Occipital lobe (tissue), 2 donors: ENCODE results near the gene FAM83B. TPM values are rescaled to one million over a fixed set of nuclear protein-coding genes. Genes with fewer than 3 reads are reported as not detected.
"Not testable (repeated sequence)": the region's sequence is repeated elsewhere in the genome, so short reads cannot be mapped to it uniquely, and the experiment has no call there.

Source experiments
- DNase-seq: peaks from one replicate; lab custom pipeline; 2025; lab: John Stamatoyannopoulos, UW
- total RNA-seq: library from RNA; depleted of rRNA; stranded (reverse); fragments of >200 nt; gene quantifications from one replicate; pipeline ENCODE4 v1.2.3, GENCODE V29; 2014

The FAM83B gene
- total RNA-seq, 1 donor from 2014 or later = 0.47 TPM

DNA sequence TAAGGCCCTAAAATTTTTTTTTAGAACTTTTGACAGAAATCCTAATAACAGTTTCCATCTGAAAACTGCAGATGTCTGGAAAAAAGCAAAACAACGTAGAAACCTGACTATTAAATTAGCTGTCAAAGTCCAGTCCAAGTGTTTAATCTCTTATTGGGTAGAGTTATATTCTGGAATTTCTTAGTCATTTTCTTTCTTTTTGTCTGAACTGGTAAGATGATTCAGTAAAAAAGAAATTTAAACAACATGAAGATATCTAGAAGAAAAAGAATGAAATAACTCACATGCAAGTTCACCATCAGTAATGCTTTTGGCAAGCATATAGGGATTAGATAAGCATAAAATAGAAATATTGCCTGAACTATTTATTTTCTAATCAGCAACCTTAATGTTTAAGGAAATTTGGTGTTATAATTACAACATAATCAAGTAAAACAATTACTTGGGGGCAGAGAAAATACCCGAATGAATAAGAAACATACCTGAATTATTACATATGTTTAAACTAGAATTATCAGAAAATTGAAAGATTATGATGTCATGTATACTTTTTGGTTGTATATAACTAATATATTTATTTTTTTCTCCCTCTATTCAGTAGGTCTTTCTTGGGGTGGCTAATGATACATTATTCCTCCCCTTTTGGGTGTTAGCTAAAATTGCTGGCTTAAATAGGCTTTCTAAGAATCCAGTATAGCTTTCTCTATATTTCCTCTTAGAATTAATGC, 51.1 kb downstream of the FAM83B start:
- DNase-seq = no peak

DNA sequence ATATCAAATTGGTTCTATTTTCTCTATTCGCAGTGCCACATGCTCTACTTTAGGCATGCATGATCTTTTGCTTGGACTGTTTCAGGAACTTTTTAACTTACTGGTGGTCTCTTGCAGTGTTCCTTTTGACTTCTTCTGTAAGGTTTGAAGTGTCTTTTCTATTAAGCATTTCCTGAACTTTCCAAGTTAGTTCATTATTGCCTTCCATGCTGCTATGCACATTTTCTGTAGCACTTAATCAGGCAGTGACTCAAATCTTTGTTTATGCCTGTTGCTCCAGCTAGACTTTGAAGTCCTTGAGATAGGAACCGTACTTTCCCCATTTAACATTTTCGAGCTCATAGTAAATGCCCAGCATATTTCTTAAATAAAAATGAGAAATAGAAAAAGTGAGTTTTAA, 52.2 kb downstream of the FAM83B start:
- no peak for DNase-seq

DNA sequence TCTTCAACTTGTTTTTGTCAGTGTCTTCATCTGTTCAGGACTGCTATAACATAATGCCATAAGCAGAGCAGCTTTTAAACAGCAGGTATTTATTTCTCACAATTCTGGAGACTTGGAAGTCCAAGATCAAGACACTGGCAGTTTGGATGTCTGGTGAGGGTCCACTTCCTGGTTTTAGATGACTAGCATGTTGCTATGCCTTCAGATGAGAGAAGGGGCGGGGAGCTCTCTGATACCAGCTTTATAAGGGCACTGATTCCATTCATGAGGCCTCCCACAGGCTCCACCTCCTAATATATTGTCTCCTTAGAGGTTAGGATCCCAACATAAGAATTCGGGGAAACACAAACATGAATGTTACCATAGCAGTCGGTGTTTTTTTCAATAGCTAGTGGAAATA, 52.9 kb downstream of the FAM83B start:
- DNase-seq = no peak

DNA sequence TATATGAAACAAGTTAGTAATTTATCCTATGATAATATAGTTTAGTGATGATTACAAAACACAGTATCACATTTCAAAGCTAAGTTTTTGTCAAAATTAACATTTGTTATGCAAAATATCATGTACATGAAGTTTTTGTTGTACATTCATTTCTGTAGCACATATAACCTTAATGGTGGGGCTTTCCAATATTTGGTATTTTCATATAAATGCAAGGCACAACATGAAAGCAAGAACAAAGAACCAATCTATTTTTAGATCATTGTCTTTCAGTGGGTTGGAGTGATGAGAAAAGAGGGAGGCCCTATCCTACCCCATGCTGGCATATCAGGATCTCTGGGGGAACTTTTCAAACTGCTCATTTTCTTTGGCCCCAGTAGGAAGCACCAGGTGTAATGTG, 53.4 kb downstream of the FAM83B start:
- no peak for DNase-seq

DNA sequence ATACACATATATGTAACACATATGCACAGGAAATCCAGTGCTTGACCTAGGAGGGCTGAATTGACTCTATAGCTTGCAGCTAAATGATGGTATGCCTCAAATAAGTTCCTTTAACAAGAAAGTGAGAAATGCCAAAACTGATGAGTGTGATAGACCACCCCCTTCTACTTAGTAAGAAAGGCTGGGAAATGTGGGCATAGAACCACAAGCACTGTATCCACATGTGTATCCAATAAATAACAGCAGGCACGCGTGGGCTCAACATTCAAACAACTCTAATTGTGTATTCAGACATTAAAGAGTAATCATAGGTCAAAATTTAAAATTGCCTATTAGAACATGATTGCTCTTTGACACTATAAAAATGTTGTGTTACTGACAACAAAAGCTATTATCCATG, 54.1 kb downstream of the FAM83B start:
- no peak for DNase-seq

DNA sequence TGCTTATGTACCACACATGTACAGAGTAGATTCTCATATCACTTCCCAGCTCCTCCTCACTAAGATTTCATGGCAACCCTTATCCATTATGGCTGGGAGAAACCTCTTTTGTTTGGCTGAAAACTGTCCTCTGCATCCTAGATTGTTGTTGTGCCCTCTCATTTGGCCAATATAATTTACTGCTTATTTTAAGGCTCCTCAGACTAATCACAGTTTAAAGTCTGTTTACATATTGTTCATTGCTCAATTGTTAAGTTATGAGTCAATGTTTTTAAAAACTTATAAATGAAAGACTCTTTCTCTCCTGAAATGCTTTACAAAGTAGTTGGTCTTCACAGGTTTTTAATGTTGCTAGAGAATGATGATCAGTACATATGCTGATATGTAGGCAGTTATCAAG, 57.3 kb downstream of the FAM83B start:
- no peak for DNase-seq

DNA sequence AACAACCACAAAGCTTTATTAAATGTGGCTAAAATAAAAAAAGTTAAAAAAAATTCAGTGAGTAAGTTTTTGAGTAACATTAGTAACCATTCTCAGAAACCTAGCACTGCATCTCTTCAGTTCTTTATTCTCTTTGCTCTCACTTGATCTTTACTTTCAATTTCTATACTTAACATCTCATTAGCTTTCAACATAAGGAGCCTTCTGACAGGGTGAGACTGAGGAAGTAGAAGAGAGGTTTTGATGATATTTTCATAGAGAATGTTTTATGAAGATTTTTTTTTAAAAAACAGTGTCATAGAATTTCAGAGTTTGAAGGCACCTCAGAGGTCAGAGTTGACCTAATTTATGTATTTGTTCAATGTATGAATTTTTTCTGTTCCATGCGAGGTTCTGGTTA, 60.8 kb downstream of the FAM83B start:
- no peak for DNase-seq

DNA sequence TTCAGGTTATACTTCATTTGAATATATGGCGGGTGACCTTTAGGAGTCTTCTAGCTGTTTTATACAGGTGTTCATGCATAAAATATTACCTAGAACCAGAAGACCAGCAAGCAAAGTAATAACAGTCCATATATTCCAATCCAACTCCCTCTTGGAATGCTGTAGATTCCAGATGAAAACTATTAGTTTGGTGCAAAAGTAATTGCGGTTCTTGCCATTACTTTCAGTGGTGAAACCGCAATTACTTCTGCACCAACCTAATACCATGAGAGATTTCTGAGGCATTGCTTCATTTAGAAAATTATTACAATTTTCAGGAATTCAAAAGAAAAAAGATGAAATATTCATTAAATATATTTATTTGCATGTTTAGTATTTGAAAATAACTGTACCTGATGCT, 62.6 kb downstream of the FAM83B start:
- DNase-seq = no peak

DNA sequence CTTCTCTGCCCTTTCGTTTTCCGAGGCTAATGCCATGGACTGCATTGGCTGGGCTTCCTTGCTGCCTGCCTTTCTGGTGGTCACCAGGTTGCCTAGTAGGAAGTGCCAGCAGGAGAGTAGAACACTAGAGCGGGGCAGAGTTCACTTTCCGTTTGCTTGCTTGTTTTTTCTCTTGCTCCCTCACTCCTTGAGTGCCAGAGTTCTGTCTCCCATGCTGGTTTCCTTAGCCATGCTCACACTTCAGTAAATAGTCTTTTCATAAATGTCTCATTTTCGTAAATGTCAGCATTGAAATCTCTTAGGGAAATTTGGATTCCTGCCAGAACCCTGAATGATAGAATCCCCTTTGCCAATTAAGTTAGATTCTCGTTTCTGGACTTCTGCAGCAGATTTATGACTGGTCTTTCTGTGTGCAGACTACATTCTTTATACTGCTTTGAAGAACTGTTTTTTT, 63.9 kb downstream of the FAM83B start:
- no peak for DNase-seq

DNA sequence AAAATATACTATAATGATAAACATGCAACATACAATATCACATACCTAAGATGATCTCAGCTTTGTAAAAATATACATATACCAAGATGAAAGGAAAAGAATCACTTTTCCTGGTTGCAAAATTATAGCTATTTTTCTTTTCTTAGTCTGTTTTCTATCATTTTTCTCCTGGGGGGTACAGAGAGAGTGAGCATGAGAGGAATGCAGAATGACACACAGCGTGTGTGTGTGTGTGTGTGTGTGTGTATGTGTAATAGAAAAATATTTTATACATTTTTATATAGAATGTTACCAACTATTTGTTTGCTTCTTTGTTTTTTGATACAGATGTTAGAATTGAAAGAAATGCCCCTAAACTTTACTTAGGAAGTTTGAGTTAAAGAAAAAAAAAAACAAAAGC, 64.3 kb downstream of the FAM83B start:
- DNase-seq = no peak

DNA sequence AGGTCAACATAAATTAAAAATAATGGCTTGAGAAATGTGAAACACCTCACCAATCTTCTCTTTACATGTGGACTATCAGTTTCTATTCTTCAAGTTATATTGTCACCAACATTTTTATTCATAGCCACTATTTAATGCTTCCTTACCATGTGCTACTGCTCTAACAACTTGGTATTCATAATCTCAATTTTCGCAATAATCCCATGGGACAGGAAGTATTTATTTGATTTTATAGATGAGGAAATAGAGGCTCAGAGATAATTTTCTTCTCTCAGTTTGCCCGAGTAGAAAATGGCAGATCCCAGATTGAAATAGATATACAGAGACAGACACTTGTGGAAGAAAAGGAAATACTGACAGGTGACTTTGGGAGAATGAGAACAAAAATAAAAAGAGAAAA, 66.6 kb downstream of the FAM83B start:
- no peak for DNase-seq

DNA sequence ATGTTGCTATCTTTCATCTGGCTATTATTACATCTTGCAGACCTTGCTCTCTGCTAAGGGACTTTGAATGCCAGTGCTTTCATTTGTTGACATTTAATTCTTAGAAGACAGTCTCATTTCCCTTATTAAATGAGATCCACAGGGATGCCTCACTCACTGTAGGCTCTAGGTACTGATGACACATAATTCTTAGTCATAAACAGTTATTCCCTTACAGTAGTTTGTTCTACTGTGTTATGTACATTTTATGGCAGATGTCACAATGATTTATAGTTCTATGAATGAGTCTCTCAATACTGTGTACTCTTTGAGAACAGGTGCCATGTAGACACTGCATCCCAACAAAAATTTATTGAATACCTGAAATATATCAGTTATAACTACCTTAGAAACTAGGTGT, 70.3 kb downstream of the FAM83B start:
- no peak for DNase-seq

DNA sequence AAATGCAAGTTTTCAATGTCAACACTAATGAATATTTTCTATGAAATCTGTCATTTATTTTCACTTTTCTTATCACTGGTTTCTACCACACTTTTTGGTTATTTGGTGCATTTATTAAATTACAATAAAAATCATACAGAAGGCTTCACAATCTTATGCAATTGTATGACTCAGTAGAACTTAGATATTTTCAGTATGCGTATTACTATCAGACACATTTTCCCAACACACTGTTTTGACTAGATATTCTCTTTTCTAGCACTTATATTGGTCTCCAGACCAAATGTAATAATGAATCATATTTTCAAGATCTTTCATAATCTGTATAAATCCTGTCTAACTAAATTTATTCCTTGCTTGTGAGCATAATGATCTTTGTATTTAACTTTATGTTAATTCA, 74.1 kb downstream of the FAM83B start:
- no peak for DNase-seq

DNA sequence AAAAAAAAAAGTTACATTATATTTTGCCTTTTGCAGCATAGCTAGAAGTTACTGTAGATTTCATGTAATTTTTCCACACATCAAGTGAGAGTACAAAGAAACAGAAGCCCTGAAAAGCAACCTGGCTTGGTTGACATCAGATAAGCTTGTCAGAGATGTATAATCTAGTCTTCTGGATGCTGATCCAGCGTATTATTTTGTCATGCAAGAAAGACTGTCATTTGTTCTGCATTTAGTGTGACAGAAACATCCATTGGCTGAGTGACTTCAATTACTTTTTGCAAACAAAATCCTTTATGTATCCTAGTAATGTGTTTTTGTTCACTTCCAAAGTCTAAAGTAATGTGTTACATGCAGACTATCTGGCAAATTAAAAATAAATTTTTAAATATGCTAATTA, 75.3 kb downstream of the FAM83B start:
- no peak for DNase-seq

DNA sequence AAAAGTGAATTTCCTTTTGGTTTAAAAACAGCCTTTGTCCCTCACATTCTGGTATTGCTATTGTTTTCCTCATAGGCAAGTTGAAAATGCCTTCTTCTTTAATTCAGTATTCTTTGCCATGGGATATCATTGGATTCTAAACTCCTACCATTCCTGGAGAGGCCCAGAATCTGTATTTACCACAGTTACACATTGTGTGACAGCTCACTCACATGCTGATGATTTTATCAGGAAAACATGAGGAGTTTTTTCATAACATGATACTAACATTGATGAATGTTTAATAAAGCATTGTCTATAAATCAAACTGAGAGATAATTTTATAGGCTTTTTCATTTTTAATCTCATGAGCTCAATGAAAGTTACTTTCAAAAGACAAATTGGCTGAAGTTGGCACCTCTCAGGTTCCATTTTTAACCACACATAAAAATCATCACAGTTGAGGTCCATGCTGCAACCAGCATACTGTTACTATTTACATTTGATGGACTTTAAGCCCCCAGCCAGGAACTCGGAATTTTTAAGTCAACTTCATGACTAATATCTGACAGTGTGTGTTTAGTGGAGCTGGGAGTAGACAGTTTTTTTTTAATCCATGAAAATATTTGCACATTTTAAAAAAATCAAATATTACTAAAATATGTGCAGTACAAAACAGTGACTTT, 82.8 kb downstream of the FAM83B start:
- DNase-seq = no peak

DNA sequence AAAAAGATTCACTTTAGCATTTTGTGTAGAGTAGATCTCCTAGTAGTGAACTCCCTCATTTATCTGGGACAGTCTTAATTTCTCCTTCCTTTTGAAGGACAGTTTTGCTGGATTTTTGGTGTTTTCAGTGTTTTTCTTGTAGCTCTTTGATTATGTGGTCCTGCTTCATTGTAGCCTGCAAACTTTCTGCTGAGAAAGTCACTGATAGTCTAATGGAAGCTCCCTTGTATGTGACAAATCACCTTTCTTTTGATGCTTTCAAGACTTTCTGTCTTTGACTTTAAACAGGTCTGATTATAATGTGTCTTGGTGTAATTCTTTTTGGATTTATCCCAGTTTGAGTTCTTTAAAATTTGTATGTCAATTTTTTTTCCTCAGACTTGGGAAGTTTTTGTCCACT, 86.1 kb downstream of the FAM83B start:
- no peak for DNase-seq

DNA sequence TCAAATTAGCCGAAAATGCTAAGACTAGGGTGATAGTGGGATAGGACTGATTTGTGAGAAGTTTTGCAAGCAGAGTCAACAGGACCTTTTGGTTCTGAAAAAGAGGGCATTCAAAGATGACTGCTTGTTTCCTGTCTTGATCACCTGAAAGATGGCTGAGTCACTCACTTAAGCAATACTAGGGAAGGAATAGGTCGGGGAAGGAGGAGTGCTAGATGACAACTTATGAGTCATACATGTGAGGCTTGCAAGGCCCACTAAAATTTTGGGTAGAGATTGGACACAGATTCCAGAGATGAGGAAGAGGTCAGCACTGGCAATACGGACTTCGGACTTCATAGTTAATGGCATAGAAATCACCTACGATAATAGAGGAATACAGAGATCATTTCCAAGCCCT, 89.2 kb downstream of the FAM83B start:
- no peak for DNase-seq

DNA sequence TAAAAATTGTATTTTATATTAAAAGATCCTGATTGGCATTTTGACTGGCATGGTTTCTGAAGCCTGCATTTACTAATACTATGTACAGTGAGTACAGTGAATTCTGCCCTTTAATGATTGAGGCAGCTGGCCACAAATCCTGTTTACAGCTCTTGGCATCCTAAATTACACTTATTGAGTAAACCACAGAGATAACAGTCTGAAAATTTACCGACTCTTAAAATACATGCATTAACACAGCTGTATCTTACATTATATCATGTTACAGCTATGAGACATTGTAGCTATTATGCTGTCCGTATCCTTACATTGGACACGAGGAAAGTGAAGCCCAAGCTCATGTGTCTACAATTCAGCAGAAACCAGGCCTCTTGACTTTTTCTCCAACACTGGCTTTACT, 90.8 kb downstream of the FAM83B start:
- DNase-seq = no peak

DNA sequence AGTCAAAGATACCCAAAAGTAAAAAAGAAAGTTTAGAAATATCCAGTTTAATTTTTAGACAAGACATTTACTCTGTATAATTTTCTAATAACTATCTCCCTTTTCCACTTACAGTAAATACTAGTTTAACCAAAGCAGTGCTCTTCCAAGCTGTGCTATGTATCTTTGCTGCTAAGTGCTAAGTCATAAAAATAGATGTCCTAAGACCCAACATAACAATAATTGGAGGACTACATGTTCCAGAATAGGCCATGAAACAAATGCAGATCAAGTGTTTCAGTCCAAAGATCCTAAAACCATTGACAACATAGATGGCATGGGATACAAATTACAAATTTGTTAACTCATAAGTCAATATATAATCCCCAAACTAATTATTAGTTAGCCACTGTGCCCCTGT, 111.1 kb downstream of the FAM83B start:
- no peak for DNase-seq

DNA sequence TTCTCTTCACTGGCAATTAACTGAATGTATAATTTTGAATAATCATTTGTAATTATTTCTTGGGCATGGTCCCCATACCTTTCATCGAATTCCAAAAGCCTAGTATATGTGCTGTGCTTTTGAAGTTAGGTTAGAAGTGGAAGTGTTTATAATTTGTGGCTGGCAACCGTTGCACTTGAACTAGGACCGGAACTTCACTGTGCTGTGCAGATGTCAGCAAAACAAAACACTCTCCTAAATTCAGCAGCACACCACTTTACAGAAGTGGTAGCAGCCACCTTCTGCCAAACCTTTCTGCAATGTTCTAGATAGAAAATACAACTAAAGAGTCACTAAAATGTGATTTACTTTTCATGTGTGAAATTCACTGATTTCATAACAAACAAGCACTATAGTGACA, 111.9 kb downstream of the FAM83B start:
- DNase-seq = no peak

DNA sequence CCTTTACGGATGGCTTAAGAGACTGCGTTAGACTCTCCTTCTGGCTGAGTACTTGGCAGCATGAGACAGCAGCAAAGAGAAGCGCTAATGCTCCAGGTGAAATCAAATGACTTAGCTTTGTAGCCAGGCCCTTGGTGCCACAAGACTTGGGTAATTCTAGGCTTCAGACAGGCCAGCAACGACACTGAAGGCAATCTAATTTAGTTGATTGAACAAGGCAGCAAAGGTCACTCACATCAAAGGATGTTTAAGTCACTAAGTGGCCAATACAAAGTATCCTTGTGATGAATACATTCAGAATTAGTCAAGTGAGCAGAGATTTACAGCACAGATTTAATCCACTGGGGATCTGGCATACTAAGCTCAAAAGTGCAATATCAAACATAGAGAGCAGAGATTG, 113.2 kb downstream of the FAM83B start:
- no peak for DNase-seq

DNA sequence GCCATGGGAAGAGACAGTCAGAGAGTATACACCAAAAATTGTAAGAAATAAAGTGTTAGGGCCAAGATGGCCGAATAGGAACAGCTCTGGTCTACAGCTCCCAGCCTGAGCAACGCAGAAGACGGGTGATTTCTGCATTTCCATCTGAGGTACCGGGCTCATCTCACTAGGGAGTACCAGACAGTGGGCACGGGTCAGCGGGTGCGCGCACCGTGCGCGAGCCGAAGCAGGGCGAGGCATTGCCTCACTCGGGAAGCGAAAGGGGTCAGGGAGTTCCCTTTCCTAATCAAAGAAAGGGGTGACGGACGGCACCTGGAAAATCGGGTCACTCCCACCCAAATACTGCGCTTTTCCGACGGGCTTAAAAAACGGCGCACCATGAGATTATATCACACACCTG, 114.8 kb downstream of the FAM83B start:
- not testable (repeated sequence) for DNase-seq

DNA sequence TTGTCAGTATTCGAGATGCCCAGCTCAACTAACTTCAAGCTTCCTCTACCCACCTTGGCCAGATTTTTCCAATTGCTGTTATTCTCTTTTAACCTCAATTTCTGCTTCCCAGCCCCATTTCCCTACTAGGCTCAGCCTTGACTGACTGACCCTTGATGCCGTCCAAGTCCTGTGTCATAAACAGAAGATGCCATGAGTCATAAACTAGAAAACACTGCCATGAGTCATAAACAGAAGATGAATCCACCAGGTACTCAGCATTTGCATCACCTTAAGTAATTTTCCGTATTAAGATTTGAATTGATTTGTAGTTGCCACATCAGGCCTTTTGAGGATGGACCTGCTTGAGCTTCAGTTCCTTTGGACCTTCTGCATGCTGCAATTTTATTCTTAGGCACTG, 123.8 kb downstream of the FAM83B start:
- no peak for DNase-seq
